K562 (cell line): ENCODE results near the gene PPM1N. TPM values are rescaled to one million over a fixed set of nuclear protein-coding genes. Genes with fewer than 3 reads are reported as not detected.

Source experiments
- BHLHE40 ChIP-seq: IDR thresholded peaks from 2 replicates; pipeline ENCODE4 v1.6.1; 2011; ENCODE audit warnings: low read length, improper control_type of control experiment
- DPF2 ChIP-seq: fragments of 450-650 bp; IDR thresholded peaks from 2 replicates; pipeline ENCODE4 v1.6.1; 2016
- E2F6 ChIP-seq, 2 experiments: IDR thresholded peaks; 2 replicates each; pipeline ENCODE4 v1.6.1; 2011; ENCODE audit warnings: borderline replicate concordance in 1 of 2, control low read depth in 1 of 2, low read depth in 1 of 2, low read length in 1 of 2, mild to moderate bottlenecking in 1 of 2, mixed read lengths in 1 of 2, moderate library complexity in 1 of 2; ENCODE audit not compliant: insufficient read depth in 1 of 2, insufficient read length in 1 of 2, poor library complexity in 1 of 2, severe bottlenecking in 1 of 2; ENCODE audit errors: extremely low read depth in 1 of 2
- ETV1 ChIP-seq: fragments of 450-650 bp; conservative IDR thresholded peaks from 2 replicates; pipeline ENCODE4 v1.6.1; 2016; ENCODE audit warnings: missing genetic modification characterization, control low read depth, low read depth, missing compliant biosample characterization
- FOXK2 ChIP-seq, 2 experiments: fragments of 450-650 bp; IDR thresholded peaks in 1 of 2; conservative IDR thresholded peaks in 1 of 2; 2 replicates each; pipeline ENCODE4 v1.6.1; 2016; ENCODE audit warnings: low read depth in 2 of 2, mild to moderate bottlenecking in 1 of 2
- FOXM1 ChIP-seq, 2 experiments: fragments of 450-650 bp in 1 of 2; sonication (generic) in 1 of 2; formaldehyde crosslinking in 1 of 2; IDR thresholded peaks; 2 replicates each; pipeline versions ENCODE4 v1.6.1 to v1.9.0; 2017 to 2022; ENCODE audit warnings: low read depth in 2 of 2, mild to moderate bottlenecking in 2 of 2, missing genetic modification reagents in 1 of 2, moderate library complexity in 1 of 2
- HDGF ChIP-seq: fragments of 450-650 bp; IDR thresholded peaks from 2 replicates; pipeline ENCODE4 v1.6.1; 2016
- KLF16 ChIP-seq: IDR thresholded peaks from 2 replicates; pipeline ENCODE4 v1.6.1; 2016; ENCODE audit warnings: antibody characterized with exemption
- L3MBTL2 ChIP-seq: fragments of 450-650 bp; IDR thresholded peaks from 2 replicates; pipeline ENCODE4 v1.6.1; 2016; ENCODE audit warnings: mild to moderate bottlenecking, moderate library complexity
- MAX ChIP-seq: sonication (generic); formaldehyde crosslinking; IDR thresholded peaks from 2 replicates; pipeline ENCODE4 v1.9.0; 2022; ENCODE audit warnings: mild to moderate bottlenecking, missing genetic modification reagents
- MNT ChIP-seq, 2 experiments: fragments of 450-650 bp; conservative IDR thresholded peaks; 2 replicates each; pipeline ENCODE4 v1.6.1; 2017; ENCODE audit warnings: mild to moderate bottlenecking in 2 of 2, moderate library complexity in 2 of 2
- MYC ChIP-seq, 2 experiments: fragments of 250-450 bp in 1 of 2; sonication (Bioruptor Pico) in 1 of 2; IDR thresholded peaks; 2 replicates each; pipeline versions ENCODE4 v1.5.1 to v1.6.1; 2012 to 2021; ENCODE audit warnings: low read depth in 2 of 2, borderline replicate concordance in 1 of 2, improper control_type of control experiment in 1 of 2, low read length in 1 of 2, mild to moderate bottlenecking in 1 of 2, moderate library complexity in 1 of 2
- POLR2G ChIP-seq: fragments of 200-400 bp; formaldehyde crosslinking; IDR thresholded peaks from 2 replicates; pipeline ENCODE4 v1.6.1; 2017; ENCODE audit warnings: low read depth, mild to moderate bottlenecking, antibody characterized with exemption, low read length, moderate library complexity
- STAG1 ChIP-seq: sonication (generic); formaldehyde crosslinking; IDR thresholded peaks from 2 replicates; pipeline ENCODE4 v1.5.0; 2020; ENCODE audit warnings: missing genetic modification reagents, borderline replicate concordance
- U2AF2 ChIP-seq: fragments of 200-400 bp; formaldehyde crosslinking; optimal IDR thresholded peaks from 2 replicates; pipeline ENCODE3; 2017; ENCODE audit warnings: low read depth, mild to moderate bottlenecking, low read length
- XRCC4 ChIP-seq: IDR thresholded peaks from one replicate; pipeline ENCODE4 v1.6.1; 2011; ENCODE audit not compliant: insufficient read depth, insufficient read length; ENCODE audit errors: extremely low read depth
- ZNF121 ChIP-seq: sonication (generic); formaldehyde crosslinking; conservative IDR thresholded peaks from 2 replicates; pipeline ENCODE4 v1.8.0; 2022; ENCODE audit warnings: missing genetic modification reagents
- ZNF592 ChIP-seq: fragments of 450-650 bp; IDR thresholded peaks from 2 replicates; pipeline ENCODE4 v1.6.1; 2017; ENCODE audit warnings: antibody characterized with exemption, mild to moderate bottlenecking
- polyA plus RNA-seq, 8 experiments: library from polyadenylated mRNA; depleted of rRNA in 4 of 8; stranded (reverse) in 5 of 8; unstranded in 3 of 8; fragments of >200 nt; fragmentation: Nextera tagmentation in 2 of 8; fragmentation: Illumina TruSeq in 1 of 8; extraction: Ambion mirVana in 2 of 8; extraction: Trizol in 1 of 8; gene quantifications; 2 replicates each; pipeline versions ENCODE4 v1.2.1 to v1.2.3, GENCODE V29; 2011 to 2014; ENCODE audit warnings: inconsistent platforms in 1 of 8, missing spikeins in 1 of 8
- total RNA-seq, 7 experiments: library from RNA; depleted of rRNA in 6 of 7; stranded (reverse); fragments of >200 nt in 6 of 7; fragmentation: Illumina TruSeq in 2 of 7; extraction: Trizol in 2 of 7; gene quantifications; 2 replicates each; pipeline versions ENCODE4 v1.2.1 to v1.2.3, GENCODE V29; 2011 to 2021; ENCODE audit warnings: low replicate concordance in 1 of 7

Gene PPM1N
- total and polyA plus RNA-seq, 9 of the 15 experiments (the other 6 are each of a cell fraction or from before 2014, with no cell fraction given), result 4.5 to 15.6 (median 8.7) TPM

GRCh38 chr19:45499196-45500180, 1.2 kb downstream of the PPM1N start (continued):
- TF ChIP-seq MNT (conservative IDR thresholded peaks at IDR 0.05), result peak in 1 of 2 experiments; percentile 54; a peak in 2 of 4 replicates
- peak in 1 of 2 experiments; percentile 29; a peak in 1 of 4 replicates for TF ChIP-seq FOXK2 (conservative IDR thresholded peaks at IDR 0.05 in 1 of 2, IDR thresholded peaks at IDR 0.05 in 1 of 2; ENCODE audit: low read depth in 2 of 2)
- peak; percentile 61; the same call in 1 of the 2 replicates for TF ChIP-seq HDGF
- TF ChIP-seq MAX (CRISPR knock-in tag), result peak; percentile 89
- no peak for TF ChIP-seq ZNF121 (CRISPR knock-in tag)
- TF ChIP-seq L3MBTL2, result peak; percentile 90
- peak; percentile 88 to 92 for TF ChIP-seq E2F6 (IDR thresholded peaks at IDR 0.05; ENCODE audit: borderline replicate concordance in 1 of 2, extremely low read depth in 1 of 2, insufficient read depth in 1 of 2, insufficient read length in 1 of 2, low read depth in 1 of 2, low read length in 1 of 2, poor library complexity in 1 of 2, severe bottlenecking in 1 of 2)
- TF ChIP-seq DPF2, result peak; percentile 51; the same call in 1 of the 2 replicates
- TF ChIP-seq U2AF2, result no peak
- TF ChIP-seq ZNF592, result no peak
- TF ChIP-seq FOXM1 (IDR thresholded peaks at IDR 0.05; ENCODE audit: low read depth), result no peak
- 0 out of 2 replicates have a peak, but pooled peaks have one; percentile 47 for TF ChIP-seq FOXM1 (CRISPR knock-in tag; IDR thresholded peaks at IDR 0.05; ENCODE audit: low read depth)
- TF ChIP-seq KLF16, result no peak
- TF ChIP-seq MYC (IDR thresholded peaks at IDR 0.05; ENCODE audit: low read depth, low read length), result peak; percentile 19; the same call in 1 of the 2 replicates
- TF ChIP-seq MYC (CRISPR knock-in tag; IDR thresholded peaks at IDR 0.05; ENCODE audit: borderline replicate concordance, low read depth), result no peak
- TF ChIP-seq XRCC4, result no peak
- TF ChIP-seq POLR2G, result peak; percentile 52
- TF ChIP-seq BHLHE40, result peak; percentile 37; the same call in 1 of the 2 replicates
- TF ChIP-seq STAG1 (CRISPR knock-in tag), result peak; percentile 14; the same call in 1 of the 2 replicates
- TF ChIP-seq ETV1 (tag), result no peak
